Lower leg skin (tissue), 4 donors: Measurements from ENCODE around the gene CEP63. TPM values are rescaled to one million over a fixed set of nuclear protein-coding genes. Genes with fewer than 3 reads are reported as not detected.
"Not testable (repeated sequence)": the region's sequence is repeated elsewhere in the genome, so short reads cannot be mapped to it uniquely, and the experiment has no call there.

Source experiments
- DNase-seq, 2 donors: peaks; one replicate each; pipeline ENCODE4 v3.0.0-alpha.2; 2019; ENCODE audit warnings: low spot score in 2 of 2
- H3K4me3 ChIP-seq: fragments of 200-600 bp; sonication (generic); 2 replicates; pipeline ENCODE4 v1.5.1; 2017; ENCODE audit warnings: mild to moderate bottlenecking, low read depth; ENCODE audit not compliant: poor library complexity, severe bottlenecking
- CTCF ChIP-seq, 3 donors: fragments of 450-650 bp; IDR thresholded peaks; one replicate each; pipeline ENCODE4 v1.5.1; 2016; ENCODE audit warnings: antibody characterized with exemption in 3 of 3, mild to moderate bottlenecking in 3 of 3, moderate library complexity in 2 of 3
- POLR2A ChIP-seq, 2 donors: fragments of 450-650 bp; IDR thresholded peaks; one replicate each; pipeline ENCODE4 v1.6.1; 2016 to 2017; ENCODE audit warnings: antibody characterized with exemption in 2 of 2, mild to moderate bottlenecking in 1 of 2, moderate library complexity in 1 of 2
- WGBS, 2 donors: methylation state at CpG; one replicate each; pipeline ENCODE4 v1.1.5; 2018; 5-methylcytosine and 5-hydroxymethylcytosine counted together
- intact Hi-C: fragments of 100-400 bp; cut with DNase I; formaldehyde crosslinking; loops from one replicate; pipeline ENCODE4 v1.15.0; 2023; ENCODE audit warnings: low total_unique reads
- total RNA-seq, 4 donors: library from RNA; depleted of rRNA; stranded (reverse); fragments of >200 nt; gene quantifications; one replicate each; pipeline ENCODE4 v1.1.0, GENCODE V29; 2016

CEP63 gene
- total RNA-seq, 4 donors from 2014 or later = 15.6 to 23.2 (median 18.1) TPM

- intact Hi-C loops = no loop called here
- DNase-seq = no peak
- H3K4me3 ChIP-seq = no peak overlapping the region
- WGBS, 2 donors = 60 to 78% methylated on average over 3 of the region's 3 CpGs
- TF ChIP-seq POLR2A (IDR thresholded peaks at IDR 0.05) (no peak), CTCF (IDR thresholded peaks at IDR 0.05) (no peak)
Measured at GRCh38 chr3:134542287-134542958, 56.6 kb downstream of the CEP63 start.

DNA sequence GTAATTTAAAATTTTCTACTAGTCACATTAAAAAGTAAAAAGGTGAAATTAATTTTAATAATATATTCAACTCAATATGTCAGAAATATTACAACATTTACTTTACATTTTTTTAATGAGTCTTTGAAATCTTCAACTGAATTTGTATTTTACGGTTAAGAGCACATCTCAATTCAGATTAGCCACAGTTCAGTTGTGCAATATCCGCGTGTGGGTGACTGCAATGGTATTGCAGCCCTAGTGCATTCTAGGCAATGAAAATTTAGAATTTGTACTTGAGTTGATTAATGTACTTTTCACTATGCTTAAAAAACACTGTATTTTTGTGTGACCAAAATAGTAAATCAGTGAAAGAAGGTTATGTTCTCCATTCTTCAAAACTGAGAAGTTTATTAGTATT, 57.3 kb downstream of the CEP63 start:
- TF ChIP-seq CTCF (IDR thresholded peaks at IDR 0.05) (no peak), POLR2A (IDR thresholded peaks at IDR 0.05) (no peak)
- WGBS, 2 donors = 80 to 85% methylated on average over 3 of the region's 3 CpGs
- intact Hi-C loops = no loop called here
- H3K4me3 ChIP-seq = no peak overlapping the region
- DNase-seq = no peak

DNA sequence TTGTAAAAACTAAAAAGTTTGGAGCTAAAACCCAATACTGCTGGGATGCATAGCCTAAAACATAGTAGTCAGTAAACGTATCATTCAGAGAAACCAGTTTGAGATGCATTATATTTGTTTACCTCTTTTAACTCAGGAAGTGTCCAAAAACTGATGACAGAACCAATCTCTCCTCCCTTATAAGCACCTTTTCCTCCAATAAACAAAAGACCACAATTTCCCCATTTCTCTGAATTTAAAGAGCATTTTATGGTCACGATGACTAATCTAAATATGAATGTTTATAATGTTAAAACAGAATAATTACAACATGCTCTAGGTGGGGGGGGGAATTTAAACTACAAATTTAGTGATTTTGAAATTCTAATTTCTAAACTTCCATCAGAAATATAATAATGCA, 58.5 kb downstream of the CEP63 start:
- H3K4me3 ChIP-seq = no peak overlapping the region
- 91 to 95% methylated on average over 2 of the region's 2 CpGs for WGBS, 2 donors
- no peak for DNase-seq
- intact Hi-C loops = no loop called here
- TF ChIP-seq POLR2A (IDR thresholded peaks at IDR 0.05) (no peak), CTCF (IDR thresholded peaks at IDR 0.05) (no peak)

- H3K4me3 ChIP-seq, DNase-seq, intact Hi-C loops: not testable (repeated sequence)
- 86 to 91% methylated on average over 12 of the region's 12 CpGs for WGBS, 2 donors
Measured at GRCh38 chr3:134544783-134545182, 58.9 kb downstream of the CEP63 start.

DNA sequence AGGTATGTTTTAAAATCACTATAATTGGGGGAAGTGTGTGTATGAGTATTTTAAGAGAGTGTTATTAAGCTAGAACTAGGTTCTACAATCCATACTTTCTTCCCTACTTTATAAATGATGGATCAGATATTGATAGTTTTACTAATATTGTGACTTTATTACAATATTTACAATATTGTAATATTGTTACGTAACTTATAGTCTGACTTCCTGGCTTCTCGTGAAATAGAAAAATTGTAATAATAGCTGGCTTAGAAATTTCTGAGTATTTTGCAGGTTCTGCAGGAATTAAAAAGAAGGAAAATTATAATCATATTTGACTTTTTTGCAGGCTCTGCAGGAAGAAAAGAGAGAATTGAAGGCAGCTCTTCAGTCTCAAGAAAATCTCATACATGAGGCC, 60.0 kb downstream of the CEP63 start:
- DNase-seq = no peak
- H3K4me3 ChIP-seq = no peak overlapping the region
- TF ChIP-seq POLR2A (IDR thresholded peaks at IDR 0.05) (no peak), CTCF (IDR thresholded peaks at IDR 0.05) (no peak)
- intact Hi-C loops = no loop called here
- WGBS, 2 donors = 93 to 95% methylated on average over 2 of the region's 2 CpGs

GRCh38 chr3:134552784-134553183, 66.9 kb downstream of the CEP63 start:
- no peak for DNase-seq
- H3K4me3 ChIP-seq = no peak overlapping the region
- TF ChIP-seq POLR2A (IDR thresholded peaks at IDR 0.05) (no peak), CTCF (IDR thresholded peaks at IDR 0.05) (no peak)
- intact Hi-C loops = no loop called here
